GM18526 (cell line): ENCODE measurements around the gene LBHD1.

Experiments
- POLR2A ChIP-seq: IDR thresholded peaks from 3 replicates; pipeline ENCODE4 v1.6.1; 2011; ENCODE audit not compliant: insufficient read length; ENCODE audit errors: extremely low read depth

LBHD1 gene

DNA sequence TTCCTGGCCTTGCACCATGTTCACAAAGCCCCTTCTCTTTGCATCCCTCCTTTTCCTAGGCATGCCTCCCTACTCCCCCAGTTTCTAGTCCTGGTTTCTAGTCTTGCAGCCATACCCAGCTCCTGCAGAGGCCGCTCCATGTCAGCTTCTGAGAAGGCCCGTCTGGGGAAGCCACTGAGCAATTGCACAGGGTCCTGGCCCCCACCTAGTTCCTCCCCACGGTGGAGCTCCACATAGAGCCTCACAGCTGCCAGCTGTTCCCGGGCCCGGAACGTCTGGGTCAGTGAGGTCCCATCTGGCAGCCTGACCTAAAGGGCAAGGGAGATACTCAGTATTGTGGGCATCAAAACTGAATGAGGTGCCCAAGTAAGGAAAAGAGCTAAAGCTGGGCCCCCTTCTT is 4.6 kb upstream of the LBHD1 start:
- no peak for TF ChIP-seq POLR2A

DNA sequence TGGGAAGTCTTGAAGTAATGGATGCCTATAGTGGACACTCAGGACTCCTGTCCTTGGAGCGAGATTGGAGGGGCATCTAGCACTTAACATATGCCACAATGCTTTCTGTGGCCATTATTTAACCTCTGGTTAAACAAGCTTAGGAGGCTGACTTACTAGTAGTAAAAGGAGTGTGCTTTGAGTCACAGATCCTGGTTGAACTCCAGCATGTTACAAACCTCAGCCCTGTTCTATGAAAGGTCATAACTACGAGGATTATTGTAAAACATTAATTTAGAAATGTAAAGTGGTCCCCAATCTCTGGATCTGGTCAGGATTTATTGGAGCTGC is 1.1 kb upstream of the LBHD1 start:
- TF ChIP-seq POLR2A: no peak

DNA sequence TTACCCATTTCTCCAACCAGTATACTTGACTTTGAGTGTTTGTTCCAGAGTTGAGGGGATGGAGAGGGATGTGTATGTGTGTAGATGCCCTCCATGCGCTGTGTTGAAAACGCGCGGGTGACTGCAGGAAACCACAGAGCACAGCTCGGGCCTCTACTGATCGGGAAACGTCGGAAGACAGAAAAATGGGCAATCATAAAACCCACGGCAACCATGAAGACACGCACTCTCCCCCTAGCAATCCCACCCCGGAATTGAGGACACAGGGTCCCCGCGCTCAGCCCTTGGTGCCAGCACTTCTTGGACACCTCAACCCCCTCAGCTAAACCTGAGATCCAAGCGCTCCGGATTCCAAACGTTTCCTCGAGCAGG is 845 bp downstream of the LBHD1 start:
- no peak for TF ChIP-seq POLR2A

DNA sequence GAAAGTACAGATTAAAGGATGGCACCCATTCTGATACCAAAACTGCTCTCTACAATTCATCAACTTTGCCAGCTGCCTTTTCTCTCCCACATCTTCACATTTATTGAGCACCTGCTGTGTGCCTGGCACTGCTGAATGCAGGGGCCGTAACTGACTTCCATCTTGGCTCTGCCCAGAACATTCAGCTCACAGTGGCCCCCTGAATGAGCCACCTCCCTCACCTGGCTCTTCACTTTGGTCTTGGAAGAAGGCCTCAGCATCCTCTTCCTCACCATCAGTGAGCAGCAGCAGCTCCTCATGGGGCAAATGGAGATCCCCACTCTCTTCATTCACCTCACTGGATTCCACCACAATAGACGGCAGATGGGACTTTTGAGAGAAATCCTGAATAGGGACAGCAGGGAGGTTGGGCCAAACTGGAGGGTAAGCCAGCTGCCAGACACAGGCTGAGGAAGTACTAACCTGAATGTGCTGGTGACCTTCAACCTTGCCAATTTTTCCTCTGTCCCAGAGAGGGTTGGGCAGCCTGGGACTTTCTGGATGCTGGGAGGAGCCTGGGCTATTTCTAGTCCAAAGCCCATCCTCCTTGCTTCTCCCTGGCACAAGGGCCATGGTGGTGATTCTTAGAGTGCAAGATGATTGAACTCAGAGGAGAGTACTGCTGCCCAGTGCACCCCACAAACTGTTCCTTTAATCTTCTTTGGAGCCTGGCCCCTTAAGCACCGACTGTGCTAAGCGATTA is 2.5 kb downstream of the LBHD1 start:
- no peak for TF ChIP-seq POLR2A

GRCh38 chr11:62667460-62667859 is 4.6 kb downstream of the LBHD1 start:
- no peak for TF ChIP-seq POLR2A

- TF ChIP-seq POLR2A: no peak
These were observed 5.7 kb downstream of the LBHD1 start for GRCh38 chr11:62666259-62666926.

GRCh38 chr11:62665599-62666258 is 6.3 kb downstream of the LBHD1 start:
- TF ChIP-seq POLR2A: no peak

DNA sequence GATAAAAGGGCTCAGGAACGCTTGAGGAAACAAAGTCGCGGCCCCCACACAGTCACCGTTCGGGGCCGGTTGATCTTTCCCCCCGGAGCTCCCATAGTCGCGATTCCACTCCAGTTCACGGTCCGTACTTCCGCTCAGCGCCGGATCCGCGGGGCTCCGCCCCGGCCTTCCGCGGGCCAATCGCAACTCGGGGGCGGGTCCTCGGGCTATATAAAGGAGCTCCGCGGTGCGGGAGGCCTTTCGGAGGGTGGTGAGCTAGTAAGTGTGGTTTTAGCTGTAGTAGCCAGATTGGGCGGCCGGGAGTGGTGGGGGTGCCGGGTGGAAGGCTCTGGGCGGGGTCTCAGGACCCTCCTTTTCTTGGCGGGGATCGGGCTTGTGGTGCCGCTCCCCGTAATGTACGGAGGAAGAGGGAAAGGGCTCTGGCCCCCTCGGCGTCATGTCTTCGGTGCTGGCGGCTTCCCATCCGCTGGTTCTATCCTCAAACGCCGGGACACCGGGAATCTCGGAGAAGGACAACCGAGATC is 6.9 kb downstream of the LBHD1 start, which contains the start of the genes C11orf98 and CSKMT:
TSS of gene C11orf98 (minus strand) at position 136 of the 524 bp plus-strand sequence. CDS start at position 95, 41 bp downstream.
TSS of gene CSKMT (plus strand) at position 238 of the 524 bp plus-strand sequence. CDS start 568 bp downstream, outside the sequence.
- peak; percentile 100 for TF ChIP-seq POLR2A

DNA sequence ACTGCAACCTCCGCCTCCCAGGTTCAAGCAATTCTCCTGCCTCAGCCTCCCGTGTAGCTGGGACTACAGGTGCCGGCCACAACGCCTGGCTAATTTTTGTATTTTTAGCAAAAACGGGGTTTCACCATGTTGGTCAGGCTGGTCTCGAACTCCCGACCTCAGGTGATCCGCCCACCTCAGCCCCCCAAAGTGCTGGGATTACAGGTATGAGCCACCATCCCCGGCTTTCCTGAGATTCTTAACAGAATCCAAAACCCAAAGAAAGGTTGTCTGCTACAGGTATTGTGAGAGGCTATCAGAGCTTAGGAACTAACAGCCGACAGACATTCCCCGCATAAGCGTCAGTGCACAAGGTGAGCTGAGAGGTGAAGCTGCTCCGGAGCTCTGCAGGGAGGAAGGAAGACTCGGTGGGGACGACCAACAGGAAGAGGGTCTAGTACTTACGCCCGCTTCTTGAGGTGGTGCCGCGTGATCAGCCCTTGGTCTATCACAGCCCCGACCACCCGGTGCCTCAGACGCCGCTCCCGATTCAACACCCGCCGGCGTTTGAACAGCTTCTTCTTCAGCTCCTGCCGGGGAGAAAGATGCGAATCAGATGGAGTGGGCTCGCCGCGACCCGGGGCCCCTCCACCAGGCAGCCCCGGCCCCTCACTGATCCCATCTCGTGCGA is 7.5 kb downstream of the LBHD1 start:
- TF ChIP-seq POLR2A: no peak

GRCh38 chr11:62656796-62657429 is 15.2 kb downstream of the LBHD1 start:
- TF ChIP-seq POLR2A: no peak

GRCh38 chr11:62654297-62654696 is 17.8 kb downstream of the LBHD1 start:
- no peak for TF ChIP-seq POLR2A

- TF ChIP-seq POLR2A: no peak
These were observed 19.7 kb downstream of the LBHD1 start for GRCh38 chr11:62652161-62653006.

- TF ChIP-seq POLR2A: no peak
These were observed 22.6 kb downstream of the LBHD1 start for GRCh38 chr11:62649486-62649885.

DNA sequence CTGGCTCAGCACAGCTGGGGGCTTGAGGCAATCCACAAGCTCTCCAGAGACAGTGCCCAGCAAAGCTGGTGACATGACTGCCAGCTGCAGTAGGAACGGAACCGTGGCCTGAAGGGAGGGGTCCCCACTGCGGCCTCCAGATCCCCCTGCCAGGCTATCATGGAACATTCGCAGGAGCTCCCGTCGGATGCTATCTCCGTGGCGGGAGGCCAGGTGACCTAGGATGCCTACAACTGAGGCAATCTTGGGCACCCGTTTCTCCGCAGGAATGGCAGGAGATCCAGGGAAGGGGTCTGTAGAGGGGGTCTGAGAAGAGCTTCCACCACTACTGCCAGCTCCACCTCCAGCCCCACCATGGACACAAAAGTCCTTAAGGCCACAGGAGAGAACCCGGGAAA is 23.1 kb downstream of the LBHD1 start:
- no peak for TF ChIP-seq POLR2A
